Upper lobe of left lung (tissue), 6 donors: Measurements from ENCODE around the gene ARAP3. TPM values are rescaled to one million over a fixed set of nuclear protein-coding genes. Genes with fewer than 3 reads are reported as not detected.

Experiments
- ATAC-seq, 2 donors: fragments of 200-7000 bp; cut with Tn5 transposase; one replicate each; pipeline ENCODE4 v1.9.1; 2022; ENCODE audit warnings: mild to moderate bottlenecking in 2 of 2, moderate library complexity in 2 of 2; ENCODE audit not compliant: low FRiP score in 2 of 2
- DNase-seq, 2 donors: peaks; one replicate each; pipeline ENCODE4 v3.0.0-alpha.2; 2019 to 2020
- H3K27ac ChIP-seq, 4 donors: fragments of 200-600 bp; sonication (generic); one replicate each; pipeline ENCODE4 v1.5.1; 2016 to 2019
- H3K27me3 ChIP-seq, 4 donors: fragments of 200-600 bp; sonication (generic); one replicate each; pipeline ENCODE4 v1.5.1; 2017 to 2019
- H3K36me3 ChIP-seq, 4 donors: fragments of 200-600 bp; sonication (generic); one replicate each; pipeline ENCODE4 v1.5.1; 2016 to 2019
- H3K4me1 ChIP-seq, 4 donors: fragments of 200-600 bp; sonication (generic); one replicate each; pipeline ENCODE4 v1.5.1; 2018 to 2019
- H3K4me3 ChIP-seq, 4 donors: fragments of 200-600 bp; sonication (generic); one replicate each; pipeline ENCODE4 v1.5.1; 2017 to 2019; ENCODE audit warnings: mild to moderate bottlenecking in 2 of 4, moderate library complexity in 1 of 4
- H3K9me3 ChIP-seq, 4 donors: fragments of 200-600 bp; sonication (generic); one replicate each; pipeline ENCODE4 v1.5.1; 2018 to 2019
- CTCF ChIP-seq, 6 experiments: fragments of 450-650 bp in 4 of 6; fragments of 200-600 bp in 2 of 6; sonication (generic) in 2 of 6; IDR thresholded peaks; one replicate each; pipeline ENCODE4 v1.5.1; 2016 to 2019; ENCODE audit warnings: antibody characterized with exemption in 6 of 6
- EP300 ChIP-seq, 4 donors: sonication (generic); formaldehyde crosslinking; IDR thresholded peaks; one replicate each; pipeline ENCODE4 v1.5.1; 2017; ENCODE audit warnings: antibody characterized with exemption in 4 of 4, control low read depth in 2 of 4
- POLR2A ChIP-seq, 4 donors: fragments of 450-650 bp; IDR thresholded peaks; one replicate each; pipeline ENCODE4 v1.5.1; 2016 to 2017; ENCODE audit warnings: antibody characterized with exemption in 4 of 4, mild to moderate bottlenecking in 2 of 4
- POLR2AphosphoS5 ChIP-seq, 2 donors: sonication (generic); formaldehyde crosslinking; IDR thresholded peaks; one replicate each; pipeline ENCODE4 v1.5.1; 2017; ENCODE audit warnings: antibody characterized with exemption in 2 of 2
- whole genome bisulfite sequencing, 2 donors: methylation state at CpG; one replicate each; pipeline ENCODE4 v1.1.5; 2017 to 2018; 5-methylcytosine and 5-hydroxymethylcytosine counted together
- total RNA-seq, 6 donors: library from RNA; depleted of rRNA in 4 of 6; stranded (reverse); fragments of >200 nt in 4 of 6; gene quantifications; one replicate each; pipeline versions ENCODE4 v1.1.0 to v1.2.1, GENCODE V29; 2016 to 2021
- donor health status: DM: no; HTN: no; CAD: no; lungs with moderate emphysema.
- donor health status: DM: no; HTN: yes; CAD: no; lungs with severe emphysema.

ARAP3 gene
- total RNA-seq, 6 donors from 2014 or later, result 10.1 to 43.0 (median 27.7) TPM

GRCh38 chr5:141657937-141658545 lies 24.0 kb downstream of the ARAP3 start:
- H3K9me3 ChIP-seq, result no peaks in the 10 kb centered on the region
- no peak overlapping the region for H3K4me3 ChIP-seq
- 80 to 82% methylated on average over 7 to 8 of the region's 8 CpGs for WGBS, 2 donors
- DNase-seq, result no peak
- no peak overlapping the region for H3K27ac ChIP-seq
- TF ChIP-seq CTCF (IDR thresholded peaks at IDR 0.05) (no peak), EP300 (IDR thresholded peaks at IDR 0.05) (no peak), POLR2AphosphoS5 (IDR thresholded peaks at IDR 0.05) (no peak), POLR2A (IDR thresholded peaks at IDR 0.05) (no peak)
- peaks cover 0 to 89% (median 34%) of the 10 kb centered on the region in 4 donors for H3K36me3 ChIP-seq
- no peaks in the 10 kb centered on the region for H3K4me1 ChIP-seq
- H3K27me3 ChIP-seq, result no peaks in the 10 kb centered on the region
- ATAC-seq, result no peak

DNA sequence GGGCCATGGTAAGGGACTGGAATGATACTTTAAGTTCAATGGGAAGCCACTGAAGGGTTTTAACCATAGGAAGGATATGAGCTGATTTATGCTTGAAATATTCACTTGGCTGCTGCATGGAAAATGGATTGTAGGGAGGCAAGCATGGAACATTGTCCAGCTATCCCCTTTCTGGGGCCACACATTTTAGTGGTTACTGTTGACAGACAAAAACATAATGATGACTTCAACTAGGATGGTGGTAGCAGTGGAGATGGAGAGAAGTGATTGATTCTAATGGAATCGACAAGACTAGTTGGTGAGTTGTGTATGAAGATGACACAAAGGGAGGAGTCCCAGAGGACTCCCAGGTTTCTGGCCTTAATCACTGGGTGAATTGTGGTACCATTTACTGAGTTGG lies 24.6 kb downstream of the ARAP3 start:
- Histone ChIP-seq H3K4me1 (no peaks in the 10 kb centered on the region), H3K9me3 (no peaks in the 10 kb centered on the region), H3K27ac (no peak overlapping the region), H3K27me3 (no peaks in the 10 kb centered on the region), H3K4me3 (no peak overlapping the region), H3K36me3 (peaks cover 0 to 83% (median 32%) of the 10 kb centered on the region in 4 donors)
- no peak for DNase-seq
- WGBS, 2 donors, result 94 to 98% methylated on average over 1 of the region's 1 CpG
- TF ChIP-seq EP300 (IDR thresholded peaks at IDR 0.05), result no peak
- no peak for TF ChIP-seq POLR2A (IDR thresholded peaks at IDR 0.05)
- no peak for TF ChIP-seq POLR2AphosphoS5 (IDR thresholded peaks at IDR 0.05)
- TF ChIP-seq CTCF (IDR thresholded peaks at IDR 0.05), result no peak
- ATAC-seq, result no peak

DNA sequence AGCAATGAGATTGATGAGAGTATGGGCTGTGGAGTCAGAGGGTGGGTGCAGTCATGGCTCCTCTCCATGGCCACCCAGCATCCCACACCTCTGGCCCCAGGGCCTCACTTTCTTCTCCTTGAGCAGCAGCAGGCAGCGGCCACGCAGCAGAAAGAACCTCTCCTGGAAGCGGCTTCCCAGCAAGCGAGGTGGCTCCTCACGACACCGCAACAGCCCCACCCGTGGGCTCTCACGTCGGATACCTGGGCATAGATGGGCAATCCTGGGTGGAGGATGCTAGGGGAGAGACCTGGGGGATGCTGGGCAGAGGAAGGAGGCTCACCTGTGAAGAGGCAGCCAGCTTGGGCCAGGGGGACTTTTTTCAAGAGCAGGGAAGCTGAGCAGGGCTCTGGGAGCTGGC lies 25.6 kb downstream of the ARAP3 start:
- Histone ChIP-seq H3K4me3 (no peak overlapping the region), H3K4me1 (peaks cover 0 to 5% (median 5%) of the 10 kb centered on the region in 4 donors)

GRCh38 chr5:141655020-141655419 lies 27.0 kb downstream of the ARAP3 start:
- no peak for DNase-seq
- no peak for ATAC-seq
- TF ChIP-seq POLR2A (IDR thresholded peaks at IDR 0.05) (no peak), POLR2AphosphoS5 (IDR thresholded peaks at IDR 0.05) (no peak), CTCF (IDR thresholded peaks at IDR 0.05) (no peak), EP300 (IDR thresholded peaks at IDR 0.05) (no peak)
- H3K4me1 ChIP-seq, result peaks cover 5 to 14% (median 13%) of the 10 kb centered on the region in 4 donors
- H3K4me3 ChIP-seq, result no peak overlapping the region
- no peaks in the 10 kb centered on the region for H3K27me3 ChIP-seq
- peaks cover 0 to 65% (median 32%) of the 10 kb centered on the region in 4 donors for H3K36me3 ChIP-seq
- 87 to 89% methylated on average over 7 of the region's 7 CpGs for WGBS, 2 donors
- H3K27ac ChIP-seq, result no peak overlapping the region
- no peaks in the 10 kb centered on the region for H3K9me3 ChIP-seq

More for the DNA sequence above, 25.6 kb downstream of the ARAP3 start:
- Histone ChIP-seq H3K9me3 (no peaks in the 10 kb centered on the region), H3K36me3 (peaks cover 0 to 73% (median 32%) of the 10 kb centered on the region in 4 donors), H3K27ac (no peak overlapping the region), H3K27me3 (no peaks in the 10 kb centered on the region)
- ATAC-seq (no peak), DNase-seq (peak in 1 of 2 donors; percentile 37)
- WGBS, 2 donors, result 93 to 97% methylated on average over 9 of the region's 9 CpGs
- no peak for TF ChIP-seq CTCF (IDR thresholded peaks at IDR 0.05)
- no peak for TF ChIP-seq POLR2AphosphoS5 (IDR thresholded peaks at IDR 0.05)
- TF ChIP-seq POLR2A (IDR thresholded peaks at IDR 0.05), result no peak
- TF ChIP-seq EP300 (IDR thresholded peaks at IDR 0.05), result no peak

- Histone ChIP-seq H3K27ac (no peak overlapping the region), H3K4me1 (peaks cover 5 to 14% (median 13%) of the 10 kb centered on the region in 4 donors), H3K9me3 (no peaks in the 10 kb centered on the region), H3K36me3 (peaks cover 0 to 58% (median 30%) of the 10 kb centered on the region in 4 donors), H3K27me3 (no peaks in the 10 kb centered on the region), H3K4me3 (no peak overlapping the region)
- DNase-seq, result no peak
- ATAC-seq, result no peak
- WGBS, 2 donors, result 29 to 81% methylated on average over 1 to 2 of the region's 2 CpGs
- TF ChIP-seq POLR2AphosphoS5 (IDR thresholded peaks at IDR 0.05), result no peak
Observed at GRCh38 chr5:141654298-141654697, 27.7 kb downstream of the ARAP3 start.
